Nephron progenitor cell (in vitro differentiated cells): ENCODE results near the gene C12orf76.

Experiments
- DNase-seq: peaks from one replicate; pipeline ENCODE4 v3.0.0; 2021
- H3K27ac Mint-ChIP-seq: 2 replicates; pipeline ENCODE4 v1.8.0; 2021; ENCODE audit warnings: mild to moderate bottlenecking, moderate library complexity, mixed read lengths
- H3K27me3 Mint-ChIP-seq: 2 replicates; pipeline ENCODE4 v1.8.0; 2021; ENCODE audit warnings: mild to moderate bottlenecking, low read depth, mixed read lengths; ENCODE audit not compliant: poor library complexity
- H3K36me3 Mint-ChIP-seq: 2 replicates; pipeline ENCODE4 v1.8.0; 2021; ENCODE audit warnings: low read depth, mixed read lengths
- H3K4me1 Mint-ChIP-seq: 2 replicates; pipeline ENCODE4 v1.8.0; 2021; ENCODE audit warnings: mixed read lengths
- H3K4me3 Mint-ChIP-seq: 2 replicates; pipeline ENCODE4 v1.8.0; 2021; ENCODE audit warnings: mild to moderate bottlenecking, moderate library complexity, mixed read lengths
- H3K9me3 Mint-ChIP-seq: 2 replicates; pipeline ENCODE4 v1.8.0; 2021; ENCODE audit warnings: mild to moderate bottlenecking, moderate library complexity, mixed read lengths
- TF ChIP-seq, protein P1 (sequence below): fragments of 200-600 bp; sonication (generic); IDR thresholded peaks from 2 replicates; pipeline ENCODE4 v1.5.0; 2021; ENCODE audit warnings: antibody characterized with exemption

The C12orf76 gene

DNA sequence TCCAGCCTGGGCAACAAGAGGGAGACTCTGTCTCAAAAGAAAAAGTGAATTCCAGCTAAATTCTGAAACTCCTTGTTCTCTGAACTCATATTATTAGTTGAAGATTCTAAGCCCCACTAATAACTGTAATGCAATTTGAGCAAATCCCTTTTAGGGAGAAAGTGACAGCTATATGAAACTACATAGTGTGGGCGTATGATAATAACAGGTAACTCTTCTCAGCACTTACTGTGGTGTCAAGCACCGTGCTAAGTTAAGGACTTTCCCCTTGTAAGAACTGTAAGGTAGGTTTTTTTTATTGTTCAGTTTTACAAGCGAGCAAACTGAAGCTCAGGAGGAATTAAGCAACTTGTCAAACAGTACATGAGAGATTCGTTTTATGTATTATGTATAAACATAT, 43.7 kb downstream of the C12orf76 start:
- peaks cover 5% of the 10 kb centered on the region for H3K36me3 Mint-ChIP-seq
- no peak overlapping the region for H3K27ac Mint-ChIP-seq
- peaks cover 16% of the 10 kb centered on the region for H3K4me1 Mint-ChIP-seq
- DNase-seq = no peak
- H3K27me3 Mint-ChIP-seq = peaks cover 16% of the 10 kb centered on the region
- no peaks in the 10 kb centered on the region for H3K9me3 Mint-ChIP-seq
- H3K4me3 Mint-ChIP-seq = no peak overlapping the region
- TF ChIP-seq, protein P1, sequence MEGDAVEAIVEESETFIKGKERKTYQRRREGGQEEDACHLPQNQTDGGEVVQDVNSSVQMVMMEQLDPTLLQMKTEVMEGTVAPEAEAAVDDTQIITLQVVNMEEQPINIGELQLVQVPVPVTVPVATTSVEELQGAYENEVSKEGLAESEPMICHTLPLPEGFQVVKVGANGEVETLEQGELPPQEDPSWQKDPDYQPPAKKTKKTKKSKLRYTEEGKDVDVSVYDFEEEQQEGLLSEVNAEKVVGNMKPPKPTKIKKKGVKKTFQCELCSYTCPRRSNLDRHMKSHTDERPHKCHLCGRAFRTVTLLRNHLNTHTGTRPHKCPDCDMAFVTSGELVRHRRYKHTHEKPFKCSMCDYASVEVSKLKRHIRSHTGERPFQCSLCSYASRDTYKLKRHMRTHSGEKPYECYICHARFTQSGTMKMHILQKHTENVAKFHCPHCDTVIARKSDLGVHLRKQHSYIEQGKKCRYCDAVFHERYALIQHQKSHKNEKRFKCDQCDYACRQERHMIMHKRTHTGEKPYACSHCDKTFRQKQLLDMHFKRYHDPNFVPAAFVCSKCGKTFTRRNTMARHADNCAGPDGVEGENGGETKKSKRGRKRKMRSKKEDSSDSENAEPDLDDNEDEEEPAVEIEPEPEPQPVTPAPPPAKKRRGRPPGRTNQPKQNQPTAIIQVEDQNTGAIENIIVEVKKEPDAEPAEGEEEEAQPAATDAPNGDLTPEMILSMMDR = no peak

GRCh38 chr12:110002676-110003515, 45.4 kb downstream of the C12orf76 start:
- no peak for DNase-seq
- peaks cover 21% of the 10 kb centered on the region for H3K27me3 Mint-ChIP-seq
- no peaks in the 10 kb centered on the region for H3K9me3 Mint-ChIP-seq
- TF ChIP-seq, protein P1 = no peak
- H3K4me3 Mint-ChIP-seq = no peak overlapping the region
- peak overlapping the region; percentile 49 for H3K27ac Mint-ChIP-seq
- H3K4me1 Mint-ChIP-seq = peaks cover 23% of the 10 kb centered on the region
- peaks cover 5% of the 10 kb centered on the region for H3K36me3 Mint-ChIP-seq

- no peaks in the 10 kb centered on the region for H3K9me3 Mint-ChIP-seq
These were observed 46.7 kb downstream of the C12orf76 start for GRCh38 chr12:110001596-110001995.

DNA sequence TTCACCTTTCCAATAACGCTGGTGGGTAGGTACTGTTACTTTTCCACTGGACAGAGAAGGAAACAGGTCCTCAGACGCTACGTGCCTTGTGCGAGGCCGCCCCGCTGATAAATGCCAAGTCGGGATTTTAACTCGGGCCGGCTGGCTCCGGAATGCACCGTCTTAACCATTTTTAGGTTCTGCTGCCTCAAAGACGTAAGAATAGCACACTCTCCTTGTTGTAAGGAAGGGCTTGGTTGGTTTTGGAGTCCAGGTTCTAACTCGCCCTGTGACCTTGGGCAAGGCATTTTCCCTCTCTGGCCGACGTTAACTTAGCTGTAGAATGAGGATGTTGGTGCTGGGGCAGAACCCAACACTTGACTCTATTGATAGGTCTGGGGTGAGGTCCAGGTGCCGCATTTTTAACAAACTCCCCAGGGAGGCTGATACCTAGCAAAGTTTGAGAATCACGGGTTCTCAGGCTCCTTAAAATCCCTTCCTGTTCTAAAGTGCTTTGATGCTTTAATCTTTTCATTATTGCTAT, 48.3 kb downstream of the C12orf76 start:
- peaks cover 25% of the 10 kb centered on the region for H3K27me3 Mint-ChIP-seq
- peak; percentile 21 for DNase-seq
- TF ChIP-seq, protein P1 = no peak
- no peaks in the 10 kb centered on the region for H3K9me3 Mint-ChIP-seq
- H3K4me1 Mint-ChIP-seq = peaks cover 28% of the 10 kb centered on the region
- peak overlapping the region; percentile 84 for H3K27ac Mint-ChIP-seq
- peak overlapping the region; percentile 98 for H3K4me3 Mint-ChIP-seq
- H3K36me3 Mint-ChIP-seq = no peaks in the 10 kb centered on the region

More at GRCh38 chr12:110001596-110001995, 46.7 kb downstream of the C12orf76 start:
- TF ChIP-seq, protein P1 = no peak
- Mint-ChIP-seq H3K36me3 (peaks cover 5% of the 10 kb centered on the region), H3K27ac (no peak overlapping the region), H3K4me3 (no peak overlapping the region), H3K27me3 (peaks cover 25% of the 10 kb centered on the region), H3K4me1 (peaks cover 26% of the 10 kb centered on the region)
- no peak for DNase-seq

DNA sequence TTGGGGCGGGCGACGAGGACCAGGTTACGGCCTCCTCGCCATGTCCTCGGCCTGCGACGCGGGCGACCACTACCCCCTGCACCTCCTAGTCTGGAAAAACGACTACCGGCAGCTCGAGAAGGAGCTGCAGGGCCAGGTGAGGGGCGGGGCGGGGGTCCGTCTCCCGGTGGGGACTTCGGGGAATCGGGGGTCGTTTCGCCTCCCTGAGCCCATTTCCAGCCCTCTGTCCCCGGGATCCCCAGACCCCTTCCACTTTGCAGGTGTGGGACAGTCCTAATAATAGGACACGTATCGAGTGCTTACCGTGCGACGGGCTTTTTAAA, 48.7 kb downstream of the C12orf76 start:
- H3K36me3 Mint-ChIP-seq = no peaks in the 10 kb centered on the region
- TF ChIP-seq, protein P1 = no peak
- peaks cover 32% of the 10 kb centered on the region for H3K4me1 Mint-ChIP-seq
- DNase-seq = no peak
- peak overlapping the region; percentile 84 for H3K27ac Mint-ChIP-seq
- H3K27me3 Mint-ChIP-seq = peaks cover 25% of the 10 kb centered on the region
- H3K9me3 Mint-ChIP-seq = no peaks in the 10 kb centered on the region
- peak overlapping the region; percentile 98 for H3K4me3 Mint-ChIP-seq
